NCI-H2107 (cell line): ENCODE measurements around the gene GOLGA6L10.
"Not testable (repeated sequence)": the region's sequence is repeated elsewhere in the genome, so short reads cannot be mapped to it uniquely, and the experiment has no call there.

ENCODE experiments used
- DNase-seq: peaks from one replicate; lab custom pipeline; 2025; lab: John Stamatoyannopoulos, UW

GOLGA6L10 gene

DNA sequence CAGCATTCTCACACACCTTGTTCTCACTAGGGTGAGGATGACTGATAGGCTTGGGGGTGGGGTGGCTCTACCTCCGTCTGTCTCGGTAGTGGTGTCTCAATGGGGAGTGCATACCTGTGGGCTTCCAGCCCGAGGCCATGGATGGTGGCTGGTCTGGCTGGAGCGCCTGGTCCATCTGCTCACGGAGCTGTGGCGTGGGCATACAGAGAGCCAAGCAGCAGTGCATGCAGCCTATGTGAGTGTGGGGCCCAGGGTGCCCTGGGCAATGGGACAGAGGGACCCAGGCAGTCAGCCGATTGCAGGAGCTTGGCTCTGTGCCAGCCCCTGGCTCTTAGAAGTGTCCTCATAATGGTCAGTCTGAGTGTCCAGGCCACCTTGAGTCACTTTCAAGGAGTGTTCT is 31.8 kb downstream of the GOLGA6L10 start:
- DNase-seq: not testable (repeated sequence)

GRCh38 chr15:82317091-82317489 is 32.2 kb downstream of the GOLGA6L10 start:
- no peak for DNase-seq

DNA sequence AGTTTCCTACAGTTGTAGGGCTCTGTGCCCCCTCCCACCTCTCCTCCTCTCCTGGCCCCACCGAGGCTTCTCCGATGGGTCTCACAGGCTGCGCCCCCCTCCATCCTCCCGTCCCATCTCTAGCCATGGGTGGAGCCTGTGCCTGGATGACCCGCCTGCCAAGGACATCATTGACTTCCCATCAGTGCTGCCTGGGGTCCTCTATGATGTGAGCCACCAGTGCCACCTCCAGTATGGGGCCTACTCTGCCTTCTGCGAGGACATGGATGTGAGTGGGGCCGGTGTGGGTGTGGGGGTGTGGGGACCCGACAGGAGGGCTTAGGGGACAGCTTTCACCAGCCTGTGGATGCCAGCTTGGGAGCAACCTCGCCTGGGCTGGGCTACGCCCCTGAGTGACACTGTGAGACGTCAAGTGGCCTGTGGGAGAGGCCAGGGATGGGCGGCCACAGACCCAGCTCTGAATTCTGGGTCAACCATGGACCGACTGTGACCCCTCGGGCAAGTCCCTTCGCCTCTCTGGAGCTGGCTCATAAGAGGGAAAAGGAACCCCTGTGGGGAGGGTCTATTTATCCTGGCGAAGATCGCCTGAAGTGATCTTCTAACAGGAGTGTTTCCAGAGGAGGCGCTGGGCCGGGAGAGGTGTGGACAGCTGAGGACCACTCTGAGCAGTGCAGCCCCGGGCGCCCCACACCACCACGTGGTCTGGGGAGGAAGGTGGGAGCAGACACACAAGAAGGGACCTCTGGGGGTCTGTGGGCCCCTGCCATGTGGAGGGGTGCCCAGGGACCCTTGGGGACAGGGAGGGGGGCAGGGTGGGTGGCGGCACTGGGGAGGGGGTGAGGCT is 32.8 kb downstream of the GOLGA6L10 start:
- DNase-seq: not testable (repeated sequence)

GRCh38 chr15:82315519-82316246 is 33.6 kb downstream of the GOLGA6L10 start:
- DNase-seq: no peak

DNA sequence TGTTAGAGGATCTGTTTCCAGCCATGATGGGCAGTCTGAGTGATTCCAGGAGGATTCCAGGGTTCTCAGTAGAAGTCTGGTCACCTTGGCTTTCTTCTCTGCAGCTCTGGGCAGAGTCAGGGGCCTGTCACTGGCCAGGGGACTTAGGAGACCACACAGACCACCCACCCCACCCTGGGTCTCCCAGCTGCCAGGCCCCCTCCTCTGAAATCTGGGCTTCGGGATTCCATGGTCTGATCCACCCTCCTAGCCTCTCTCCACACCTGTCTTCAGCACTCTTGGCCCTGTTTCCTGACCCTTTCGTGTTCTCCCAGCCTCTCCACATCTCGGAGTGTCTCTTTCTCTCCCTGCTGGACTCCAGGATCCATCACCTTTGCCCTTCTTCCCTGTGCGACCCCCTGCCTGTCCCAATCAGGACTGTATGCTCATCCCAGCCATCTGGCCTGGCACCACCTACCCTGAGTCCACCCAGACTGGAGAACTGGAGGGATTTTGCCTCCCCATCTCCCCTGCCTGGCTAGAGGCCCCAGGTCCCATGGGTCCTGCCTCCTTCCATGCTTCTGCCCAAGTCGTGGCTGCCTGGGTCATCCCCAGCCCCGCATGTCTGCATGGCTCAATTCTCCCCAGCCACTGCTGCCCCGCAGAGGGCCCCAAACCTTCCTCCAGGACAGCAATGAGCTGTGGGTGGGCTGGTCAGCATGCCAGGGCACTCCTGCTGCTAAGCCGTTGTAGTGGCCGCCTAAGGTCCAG is 34.3 kb downstream of the GOLGA6L10 start:
- no peak for DNase-seq

- DNase-seq: not testable (repeated sequence)
Measured at GRCh38 chr15:82313951-82314768, 35.1 kb downstream of the GOLGA6L10 start.

DNA sequence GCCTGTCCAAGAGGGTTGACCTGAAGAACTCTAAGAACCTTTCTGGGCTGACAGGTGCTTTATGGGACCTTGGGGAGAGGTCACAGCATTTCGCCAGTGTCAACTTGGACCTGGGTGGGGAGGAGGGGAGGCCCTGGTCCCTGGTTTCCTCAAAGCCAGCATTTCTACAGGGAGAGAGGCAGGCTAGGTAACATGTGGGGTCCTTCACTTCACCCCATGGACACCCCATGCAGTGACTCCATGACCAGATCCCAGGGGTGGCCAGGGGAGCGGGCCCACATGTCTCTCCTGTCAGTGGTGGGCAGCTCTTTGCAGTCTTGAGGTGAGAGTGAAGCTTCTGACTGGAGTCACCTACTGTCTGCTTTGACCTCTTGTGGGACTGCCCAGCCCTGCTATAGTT is 35.8 kb downstream of the GOLGA6L10 start:
- no peak for DNase-seq

DNA sequence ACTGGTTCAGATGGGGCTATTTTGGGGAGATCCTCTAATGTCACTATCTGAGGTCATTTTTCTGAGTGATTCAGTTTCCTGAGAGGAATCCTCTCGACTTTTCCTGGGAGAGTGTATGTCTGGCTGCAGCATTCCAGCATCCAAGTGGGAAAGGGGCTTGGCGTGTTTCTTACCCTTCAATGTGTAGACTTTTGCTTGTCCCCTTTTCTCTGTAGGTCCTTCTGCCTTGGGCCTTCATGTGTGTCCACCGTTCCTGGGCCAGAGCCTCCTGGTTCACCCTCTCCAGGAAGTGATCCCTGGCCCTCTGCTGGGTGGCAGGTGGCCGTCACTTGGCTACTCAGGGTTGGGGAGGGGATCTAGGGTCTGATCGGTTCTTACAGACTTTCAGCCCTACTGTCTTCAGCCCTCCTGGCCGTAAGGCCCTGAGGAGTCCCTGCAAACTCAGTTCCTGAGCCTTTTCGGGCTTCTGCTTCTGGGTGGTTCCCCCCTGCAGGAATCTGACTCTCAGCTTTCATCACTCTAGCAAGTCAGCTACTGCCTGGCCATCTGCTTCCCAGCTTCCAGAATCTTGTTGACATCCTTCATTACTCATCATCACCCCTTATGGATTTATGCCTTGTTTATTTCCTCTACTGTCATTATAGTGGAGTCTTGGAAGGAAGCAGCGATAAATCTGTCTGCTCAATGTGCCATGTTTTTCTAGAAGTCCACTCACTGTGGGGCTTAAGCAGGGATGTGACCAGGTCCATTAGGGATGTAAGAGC is 36.5 kb downstream of the GOLGA6L10 start:
- no peak for DNase-seq

GRCh38 chr15:82311321-82311720 is 38.0 kb downstream of the GOLGA6L10 start:
- not testable (repeated sequence) for DNase-seq

- DNase-seq: no peak
Measured at GRCh38 chr15:82309802-82310201, 39.5 kb downstream of the GOLGA6L10 start.

GRCh38 chr15:82307714-82308081 is 41.6 kb downstream of the GOLGA6L10 start:
- DNase-seq: no peak

GRCh38 chr15:82306791-82307713 is 42.2 kb downstream of the GOLGA6L10 start:
- DNase-seq: no peak

GRCh38 chr15:82305621-82306048 is 43.6 kb downstream of the GOLGA6L10 start:
- DNase-seq: no peak

DNA sequence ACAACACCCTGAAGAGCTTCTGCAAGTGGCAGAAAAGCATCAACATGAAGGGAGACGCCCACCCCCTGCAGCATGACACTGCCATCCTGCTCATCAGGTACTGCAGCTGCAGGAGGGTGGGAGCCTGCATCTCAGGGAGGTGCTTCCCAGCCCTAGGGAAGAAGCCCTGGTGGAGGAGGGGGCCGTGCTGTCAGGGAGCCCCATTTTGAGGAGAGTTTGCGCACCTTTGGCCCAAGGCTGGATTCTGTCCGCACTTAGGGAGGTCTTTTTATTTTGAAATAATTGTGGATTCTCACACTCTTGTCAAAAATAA is 44.5 kb downstream of the GOLGA6L10 start:
- DNase-seq: no peak

- DNase-seq: no peak
Measured at GRCh38 chr15:82303956-82304777, 45.1 kb downstream of the GOLGA6L10 start.

DNA sequence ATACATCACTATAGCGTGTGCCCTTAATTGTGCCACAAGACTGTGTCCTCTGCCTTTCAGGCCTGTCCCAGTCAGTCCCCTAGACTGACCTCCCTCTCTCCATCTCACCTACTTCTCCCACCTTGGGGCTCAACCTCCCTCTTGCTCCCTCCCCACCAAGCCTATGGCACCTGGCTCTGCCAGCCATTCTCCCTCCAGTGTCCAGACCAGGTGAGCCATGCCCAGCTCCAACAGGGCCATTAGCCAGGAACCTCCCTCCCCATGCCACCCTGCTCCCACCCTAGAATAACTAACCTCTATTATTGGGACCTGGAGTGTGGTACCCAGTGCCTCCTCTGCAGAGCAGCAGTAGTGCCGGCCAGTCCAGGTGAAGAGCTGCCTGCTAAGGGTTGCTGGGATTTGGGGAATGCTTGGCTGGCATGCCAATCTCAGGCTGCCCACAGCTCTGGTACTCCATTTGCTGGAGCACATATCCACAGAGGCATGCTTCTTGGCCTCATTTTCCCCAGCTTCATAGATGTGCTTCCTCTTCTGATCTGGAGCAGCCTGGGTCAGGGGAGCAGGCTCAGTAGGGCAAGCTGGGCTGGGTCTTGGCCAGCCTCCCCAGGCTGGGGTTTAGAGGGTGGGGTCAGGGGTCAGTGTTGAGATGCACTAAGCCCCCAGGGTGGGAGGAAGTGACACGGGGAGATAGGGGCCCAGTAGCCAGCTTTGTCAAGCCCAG is 47.8 kb downstream of the GOLGA6L10 start:
- DNase-seq: no peak

- DNase-seq: no peak
Measured at GRCh38 chr15:82300883-82301282, 48.4 kb downstream of the GOLGA6L10 start.

- not testable (repeated sequence) for DNase-seq
Measured at GRCh38 chr15:82300326-82300725, 48.9 kb downstream of the GOLGA6L10 start.
